Measurements from ENCODE around the gene GPR108.
"Not testable (repeated sequence)": the region's sequence is repeated elsewhere in the genome, so short reads cannot be mapped to it uniquely, and the experiment has no call there.

GPR108 gene

DNA sequence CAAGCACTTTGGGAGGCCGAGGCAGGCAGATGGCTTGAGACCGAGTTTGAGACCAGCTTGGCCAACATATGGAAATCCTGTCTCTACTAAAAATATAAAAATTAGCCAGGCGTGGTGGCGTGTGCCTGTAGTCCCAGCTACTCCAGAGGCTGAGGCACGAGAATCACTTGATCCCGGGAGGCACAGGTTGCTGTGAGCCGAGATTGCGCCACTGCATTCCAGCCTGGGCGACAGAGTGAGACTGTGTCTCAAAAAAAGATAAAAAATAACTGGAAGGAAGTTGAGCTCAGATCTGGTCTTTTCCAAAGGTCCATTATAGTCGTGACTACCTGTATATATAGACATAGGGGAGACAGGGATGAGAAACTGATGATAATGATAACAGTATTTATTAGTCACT is 11.2 kb upstream of the GPR108 start:
- Histone ChIP-seq H3K4me1 (ENCODE audit: control insufficient read depth in 2 of 2, insufficient read depth in 2 of 2, low read length in 2 of 2) (peaks cover 25 to 29% of the 10 kb centered on the region in 2 donors), H3K36me3 (ENCODE audit: control insufficient read depth in 2 of 2, insufficient read depth in 2 of 2, low read length in 2 of 2) (peaks cover 48 to 56% of the 10 kb centered on the region in 2 donors)

DNA sequence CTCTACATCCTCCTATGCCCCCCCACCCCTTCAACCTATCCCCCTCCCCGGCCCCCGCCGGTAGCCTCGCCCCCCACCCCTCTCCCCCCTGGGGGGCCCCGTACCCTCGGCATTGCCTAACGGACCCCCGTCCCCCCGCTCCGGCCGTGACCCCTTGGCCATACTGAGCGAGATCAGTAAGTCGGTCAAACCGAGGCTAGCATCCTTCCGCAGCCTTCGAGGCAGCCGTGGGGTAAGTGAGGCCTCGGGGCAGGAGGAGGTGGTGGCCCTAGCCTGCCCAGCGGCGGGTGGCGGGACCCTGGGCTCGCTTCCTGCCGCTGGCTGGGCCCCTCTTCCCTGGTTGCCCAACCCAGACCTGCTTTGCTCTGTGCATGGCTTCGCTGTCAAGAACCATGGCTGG is 8.6 kb upstream of the GPR108 start:
- H3K27ac ChIP-seq (ENCODE audit: low read depth in 2 of 2, low read length in 2 of 2): no peak overlapping the region

More for the DNA sequence above, 11.2 kb upstream of the GPR108 start:
- not testable (repeated sequence) for H3K9me3 ChIP-seq (ENCODE audit: control insufficient read depth in 2 of 2, low read length in 2 of 2); H3K27ac ChIP-seq (ENCODE audit: low read depth in 2 of 2, low read length in 2 of 2); H3K9ac ChIP-seq (ENCODE audit: low read depth in 1 of 2, low read length in 2 of 2); H3K4me3 ChIP-seq (ENCODE audit: low read length in 2 of 2); H3K27me3 ChIP-seq (ENCODE audit: control insufficient read depth in 2 of 2, insufficient read depth in 2 of 2, low read length in 2 of 2)

DNA sequence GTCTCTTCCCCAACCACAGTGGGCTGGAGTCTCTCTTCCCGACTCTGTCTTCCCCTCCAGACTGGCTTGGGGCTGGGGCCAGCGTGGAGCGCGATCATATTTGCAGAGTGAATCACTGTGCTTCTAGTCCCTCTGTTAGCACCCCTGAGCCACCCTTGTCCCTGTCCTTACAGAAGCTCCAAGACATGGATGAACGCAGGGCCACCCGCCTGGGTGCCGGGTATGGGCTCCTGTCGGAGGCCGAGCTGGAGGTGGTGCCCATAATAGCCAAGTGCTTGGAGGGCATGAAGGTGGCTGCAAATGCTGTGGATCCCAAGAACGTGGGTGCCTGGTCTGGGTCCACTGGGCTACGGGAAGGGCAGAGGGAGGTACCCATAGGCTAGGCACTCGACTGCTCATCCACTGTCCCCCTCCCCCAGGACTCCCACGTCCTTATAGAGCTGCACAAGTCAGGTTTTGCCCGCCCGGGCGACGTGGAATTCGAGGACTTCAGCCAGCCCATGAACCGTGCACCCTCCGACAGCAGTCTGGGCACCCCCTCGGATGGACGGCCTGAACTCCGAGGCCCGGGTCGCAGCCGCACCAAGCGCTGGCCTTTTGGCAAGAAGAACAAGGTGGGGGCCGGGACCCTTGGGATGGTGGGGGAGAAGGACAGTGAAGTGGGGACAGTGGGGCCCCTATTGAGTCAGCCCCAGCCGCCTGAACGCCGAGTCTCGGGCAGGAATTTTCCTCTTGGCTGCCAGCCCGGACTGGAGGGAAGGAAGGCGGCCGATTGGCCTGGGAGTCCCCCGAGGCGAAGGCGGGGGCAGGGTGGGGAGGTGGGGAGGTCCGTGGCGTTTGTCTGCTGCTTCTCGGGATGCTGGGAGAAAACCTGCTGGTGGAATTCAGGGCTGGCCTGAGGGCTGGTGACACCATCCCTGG is 7.3 kb upstream of the GPR108 start:
- Histone ChIP-seq H3K36me3 (ENCODE audit: control insufficient read depth in 2 of 2, insufficient read depth in 2 of 2, low read length in 2 of 2) (peaks cover 44 to 48% of the 10 kb centered on the region in 2 donors), H3K9me3 (ENCODE audit: control insufficient read depth in 2 of 2, low read length in 2 of 2) (no peaks in the 10 kb centered on the region), H3K4me3 (ENCODE audit: low read length in 2 of 2) (peak overlapping the region in 1 of 2 donors; percentile 13), H3K27me3 (ENCODE audit: control insufficient read depth in 2 of 2, insufficient read depth in 2 of 2, low read length in 2 of 2) (no peaks in the 10 kb centered on the region), H3K9ac (ENCODE audit: low read depth in 1 of 2, low read length in 2 of 2) (peak overlapping the region in 1 of 2 donors; percentile 53), H3K4me1 (ENCODE audit: control insufficient read depth in 2 of 2, insufficient read depth in 2 of 2, low read length in 2 of 2) (peaks cover 19 to 24% of the 10 kb centered on the region in 2 donors), H3K27ac (ENCODE audit: low read depth in 2 of 2, low read length in 2 of 2) (peak overlapping the region; percentile 69 to 83)

More for the DNA sequence above, 8.6 kb upstream of the GPR108 start:
- Histone ChIP-seq H3K4me1 (ENCODE audit: control insufficient read depth in 2 of 2, insufficient read depth in 2 of 2, low read length in 2 of 2) (peaks cover 18 to 19% of the 10 kb centered on the region in 2 donors), H3K4me3 (ENCODE audit: low read length in 2 of 2) (no peak overlapping the region), H3K36me3 (ENCODE audit: control insufficient read depth in 2 of 2, insufficient read depth in 2 of 2, low read length in 2 of 2) (peaks cover 46 to 56% of the 10 kb centered on the region in 2 donors), H3K9ac (ENCODE audit: low read depth in 1 of 2, low read length in 2 of 2) (no peak overlapping the region), H3K27me3 (ENCODE audit: control insufficient read depth in 2 of 2, insufficient read depth in 2 of 2, low read length in 2 of 2) (no peaks in the 10 kb centered on the region), H3K9me3 (ENCODE audit: control insufficient read depth in 2 of 2, low read length in 2 of 2) (no peaks in the 10 kb centered on the region)

DNA sequence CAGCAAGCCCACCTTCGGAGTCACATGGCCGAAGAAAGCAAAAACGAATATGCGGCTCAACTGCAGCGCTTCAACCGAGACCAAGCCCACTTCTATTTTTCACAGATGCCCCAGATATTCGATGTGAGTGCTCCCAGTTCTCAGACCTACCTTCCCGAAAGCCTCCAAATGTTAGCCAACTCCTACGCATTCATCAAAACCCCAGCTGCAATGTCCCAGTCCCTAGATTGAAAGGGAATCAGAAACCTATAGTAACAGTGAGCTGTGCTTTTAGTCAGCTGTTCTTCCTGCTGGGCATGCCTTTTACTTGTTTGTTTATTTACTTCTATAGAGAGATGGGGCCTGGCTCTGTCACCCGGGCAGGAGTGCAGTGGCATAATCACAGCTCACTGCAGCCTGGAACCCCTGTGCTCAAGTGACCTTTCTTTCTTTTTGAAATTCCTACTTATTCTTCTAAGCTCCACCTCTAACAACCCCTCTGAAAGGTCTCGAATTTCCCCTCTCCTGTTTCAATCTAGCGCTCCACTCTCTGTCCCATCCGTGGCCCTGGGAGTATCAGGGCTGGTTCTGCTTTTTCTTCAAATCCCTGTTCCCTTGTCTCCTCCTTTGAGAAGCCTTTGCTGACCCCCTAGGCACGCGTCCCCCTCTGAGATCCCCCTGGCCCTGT is 6.5 kb upstream of the GPR108 start:
- H3K27ac ChIP-seq (ENCODE audit: low read depth in 2 of 2, low read length in 2 of 2): peak overlapping the region; percentile 69 to 83
- no peak overlapping the region for H3K4me3 ChIP-seq (ENCODE audit: low read length in 2 of 2)
- no peaks in the 10 kb centered on the region for H3K9me3 ChIP-seq (ENCODE audit: control insufficient read depth in 2 of 2, low read length in 2 of 2)
- H3K27me3 ChIP-seq (ENCODE audit: control insufficient read depth in 2 of 2, insufficient read depth in 2 of 2, low read length in 2 of 2): no peaks in the 10 kb centered on the region
- peak overlapping the region in 1 of 2 donors; percentile 53 for H3K9ac ChIP-seq (ENCODE audit: low read depth in 1 of 2, low read length in 2 of 2)
- H3K4me1 ChIP-seq (ENCODE audit: control insufficient read depth in 2 of 2, insufficient read depth in 2 of 2, low read length in 2 of 2): peaks cover 24 to 29% of the 10 kb centered on the region in 2 donors
- peaks cover 37 to 42% of the 10 kb centered on the region in 2 donors for H3K36me3 ChIP-seq (ENCODE audit: control insufficient read depth in 2 of 2, insufficient read depth in 2 of 2, low read length in 2 of 2)

GRCh38 chr19:6743066-6743465 is 5.7 kb upstream of the GPR108 start:
- H3K9me3 ChIP-seq (ENCODE audit: control insufficient read depth in 2 of 2, low read length in 2 of 2): no peaks in the 10 kb centered on the region
- peaks cover 32 to 39% of the 10 kb centered on the region in 2 donors for H3K36me3 ChIP-seq (ENCODE audit: control insufficient read depth in 2 of 2, insufficient read depth in 2 of 2, low read length in 2 of 2)
- no peak overlapping the region for H3K4me3 ChIP-seq (ENCODE audit: low read length in 2 of 2)
- no peak overlapping the region for H3K27ac ChIP-seq (ENCODE audit: low read depth in 2 of 2, low read length in 2 of 2)
- no peaks in the 10 kb centered on the region for H3K27me3 ChIP-seq (ENCODE audit: control insufficient read depth in 2 of 2, insufficient read depth in 2 of 2, low read length in 2 of 2)
- no peak overlapping the region for H3K9ac ChIP-seq (ENCODE audit: low read depth in 1 of 2, low read length in 2 of 2)
- H3K4me1 ChIP-seq (ENCODE audit: control insufficient read depth in 2 of 2, insufficient read depth in 2 of 2, low read length in 2 of 2): peaks cover 32 to 37% of the 10 kb centered on the region in 2 donors

- H3K36me3 ChIP-seq (ENCODE audit: control insufficient read depth in 2 of 2, insufficient read depth in 2 of 2, low read length in 2 of 2): peaks cover 16 to 24% of the 10 kb centered on the region in 2 donors
- H3K9ac ChIP-seq (ENCODE audit: low read depth in 1 of 2, low read length in 2 of 2): peak overlapping the region; percentile 91 to 95
- H3K4me3 ChIP-seq (ENCODE audit: low read length in 2 of 2): peak overlapping the region; percentile 81 to 85
- H3K27me3 ChIP-seq (ENCODE audit: control insufficient read depth in 2 of 2, insufficient read depth in 2 of 2, low read length in 2 of 2): no peaks in the 10 kb centered on the region
- H3K27ac ChIP-seq (ENCODE audit: low read depth in 2 of 2, low read length in 2 of 2): peak overlapping the region; percentile 88 to 89
- H3K9me3 ChIP-seq (ENCODE audit: control insufficient read depth in 2 of 2, low read length in 2 of 2): no peaks in the 10 kb centered on the region
- H3K4me1 ChIP-seq (ENCODE audit: control insufficient read depth in 2 of 2, insufficient read depth in 2 of 2, low read length in 2 of 2): peaks cover 41 to 47% of the 10 kb centered on the region in 2 donors
Observed at GRCh38 chr19:6740589-6741343, 3.4 kb upstream of the GPR108 start.

DNA sequence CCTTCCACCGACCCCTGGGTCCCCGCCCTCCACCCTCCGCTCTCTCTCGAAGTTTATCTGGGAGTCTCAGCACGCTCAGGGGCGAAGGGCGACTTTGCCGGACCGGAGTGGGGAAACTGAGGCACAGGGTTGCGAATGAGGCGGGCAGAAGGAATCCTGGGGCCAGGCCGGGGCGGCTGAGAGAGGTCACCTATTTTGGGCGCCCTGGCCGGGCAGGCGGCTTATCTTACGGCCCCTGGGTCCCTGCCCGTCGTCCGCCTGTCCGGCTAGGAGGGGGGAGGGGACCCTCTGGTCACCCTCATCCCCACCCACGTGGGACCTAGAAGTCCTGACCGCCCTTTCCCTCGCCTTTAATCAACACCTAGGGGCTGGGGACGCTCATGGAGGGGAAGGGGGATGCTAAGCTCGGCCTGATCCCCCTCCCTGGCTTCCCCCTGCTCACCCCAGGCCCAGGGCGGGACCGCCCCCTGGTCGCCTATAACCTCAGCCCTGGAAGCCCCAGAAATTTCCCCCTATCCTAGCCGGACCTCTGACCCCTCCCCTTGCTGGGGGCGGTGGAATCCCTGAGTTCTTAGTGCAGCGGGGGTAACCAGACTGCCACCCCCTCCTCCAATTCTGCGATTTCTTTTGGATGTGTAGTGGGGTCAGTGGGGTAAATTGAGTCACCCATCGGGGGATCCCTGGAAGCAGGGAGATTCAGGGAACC is 2.7 kb upstream of the GPR108 start:
- Histone ChIP-seq H3K4me3 (ENCODE audit: low read length in 2 of 2) (peak overlapping the region; percentile 81 to 85), H3K27me3 (ENCODE audit: control insufficient read depth in 2 of 2, insufficient read depth in 2 of 2, low read length in 2 of 2) (no peaks in the 10 kb centered on the region), H3K36me3 (ENCODE audit: control insufficient read depth in 2 of 2, insufficient read depth in 2 of 2, low read length in 2 of 2) (peaks cover 13 to 18% of the 10 kb centered on the region in 2 donors), H3K9me3 (ENCODE audit: control insufficient read depth in 2 of 2, low read length in 2 of 2) (no peaks in the 10 kb centered on the region), H3K4me1 (ENCODE audit: control insufficient read depth in 2 of 2, insufficient read depth in 2 of 2, low read length in 2 of 2) (peaks cover 38 to 46% of the 10 kb centered on the region in 2 donors), H3K9ac (ENCODE audit: low read depth in 1 of 2, low read length in 2 of 2) (peak overlapping the region; percentile 91 to 95), H3K27ac (ENCODE audit: low read depth in 2 of 2, low read length in 2 of 2) (peak overlapping the region; percentile 88 to 89)

- Histone ChIP-seq H3K4me1 (ENCODE audit: control insufficient read depth in 2 of 2, insufficient read depth in 2 of 2, low read length in 2 of 2) (peaks cover 34 to 42% of the 10 kb centered on the region in 2 donors), H3K4me3 (ENCODE audit: low read length in 2 of 2) (peak within 1 kb of the TSS; percentile 81 to 85), H3K9ac (ENCODE audit: low read depth in 1 of 2, low read length in 2 of 2) (peak within 1 kb of the TSS; percentile 91 to 95)
Observed at GRCh38 chr19:6739390-6739882, 2.1 kb upstream of the GPR108 start, which contains the start of gene TRIP10. Gene TRIP10, plus strand, starts transcription at chr19:6739680. Its CDS starts 82 bp downstream, at chr19:6739762.

GRCh38 chr19:6738787-6739389 is 1.5 kb upstream of the GPR108 start:
- H3K27me3 ChIP-seq (ENCODE audit: control insufficient read depth in 2 of 2, insufficient read depth in 2 of 2, low read length in 2 of 2): no peaks in the 10 kb centered on the region
- H3K4me1 ChIP-seq (ENCODE audit: control insufficient read depth in 2 of 2, insufficient read depth in 2 of 2, low read length in 2 of 2): peaks cover 28 to 37% of the 10 kb centered on the region in 2 donors
- no peaks in the 10 kb centered on the region for H3K9me3 ChIP-seq (ENCODE audit: control insufficient read depth in 2 of 2, low read length in 2 of 2)
- peak overlapping the region; percentile 89 to 96 for H3K27ac ChIP-seq (ENCODE audit: low read depth in 2 of 2, low read length in 2 of 2)
- H3K36me3 ChIP-seq (ENCODE audit: control insufficient read depth in 2 of 2, insufficient read depth in 2 of 2, low read length in 2 of 2): peaks cover 6 to 12% of the 10 kb centered on the region in 2 donors
- peak overlapping the region; percentile 65 to 73 for H3K4me3 ChIP-seq (ENCODE audit: low read length in 2 of 2)
- H3K9ac ChIP-seq (ENCODE audit: low read depth in 1 of 2, low read length in 2 of 2): peak overlapping the region; percentile 76 to 87

More at GRCh38 chr19:6739390-6739882, 2.1 kb upstream of the GPR108 start, which contains the start of gene TRIP10:
- Histone ChIP-seq H3K9me3 (ENCODE audit: control insufficient read depth in 2 of 2, low read length in 2 of 2) (no peaks in the 10 kb centered on the region), H3K36me3 (ENCODE audit: control insufficient read depth in 2 of 2, insufficient read depth in 2 of 2, low read length in 2 of 2) (peaks cover 10 to 16% of the 10 kb centered on the region in 2 donors), H3K27me3 (ENCODE audit: control insufficient read depth in 2 of 2, insufficient read depth in 2 of 2, low read length in 2 of 2) (no peaks in the 10 kb centered on the region), H3K27ac (ENCODE audit: low read depth in 2 of 2, low read length in 2 of 2) (peak within 1 kb of the TSS; percentile 89 to 96)

Measured in mucosa of rectum (tissue), 2 donors.